H4 (cell line): ENCODE results near the gene ABCC3. TPM values are rescaled to one million over a fixed set of nuclear protein-coding genes. Genes with fewer than 3 reads are reported as not detected.

Experiments used
- DNase-seq: peaks from one replicate; pipeline ENCODE4 v3.0.0-alpha.2; 2015; ENCODE audit warnings: low spot score
- total RNA-seq: library from RNA; depleted of rRNA; stranded (reverse); fragments of >200 nt; shearing (Covaris generic); gene quantifications from 2 replicates; pipeline ENCODE4 v1.2.3, GENCODE V29; 2014; rRNA removed

ABCC3 gene
- total RNA-seq, 1 experiment from 2014 or later = 16.0 TPM

GRCh38 chr17:50737118-50737698, 102.5 kb downstream of the ABCC3 start:
- DNase-seq = no peak

GRCh38 chr17:50739098-50739497, 104.4 kb downstream of the ABCC3 start:
- DNase-seq = no peak

Other genes with a start within 250 kb of the ABCC3 start
- gene LRRC59, start 237.4 kb upstream of the ABCC3 start, total RNA-seq = 201 and 234 TPM in 2 replicates
- 26.5 and 47.2 TPM in 2 replicates for gene ACSF2, start 208.7 kb upstream of the ABCC3 start, total RNA-seq
- not detected in 2 replicates for gene CHAD, start 166.0 kb upstream of the ABCC3 start, total RNA-seq
- gene RSAD1, start 156.0 kb upstream of the ABCC3 start, total RNA-seq = 18.7 and 19.3 TPM in 2 replicates
- not detected in 2 replicates for gene MYCBPAP, start 126.4 kb upstream of the ABCC3 start, total RNA-seq
- not detected in 2 replicates for gene EPN3, start 102.1 kb upstream of the ABCC3 start, total RNA-seq
- 88.7 and 104 TPM in 2 replicates for gene SPATA20, start 87.7 kb upstream of the ABCC3 start, total RNA-seq
- gene CACNA1G, start 74.2 kb upstream of the ABCC3 start, total RNA-seq = 0.97 and 1.7 TPM in 2 replicates
- 34.6 and 36.3 TPM in 2 replicates for gene ANKRD40, start 73.0 kb downstream of the ABCC3 start, total RNA-seq
- gene LUC7L3, start 84.7 kb downstream of the ABCC3 start, total RNA-seq = 18.7 and 23.7 TPM in 2 replicates
- gene ANKRD40CL, start 132.6 kb downstream of the ABCC3 start, total RNA-seq = not detected in 2 replicates
- gene WFIKKN2, start 200.7 kb downstream of the ABCC3 start, total RNA-seq = not detected in 2 replicates
- 3.1 and 7.0 TPM in 2 replicates for gene TOB1, start 231.5 kb downstream of the ABCC3 start, total RNA-seq